NCI-H82 treated with DMSO at 0.1 percent for 48 hours (cell line): ENCODE measurements around the gene OR2H1.

Experiments
- DNase-seq: peaks from one replicate; lab custom pipeline; 2025; ENCODE audit not compliant: unreplicated experiment; lab: John Stamatoyannopoulos, UW

The OR2H1 gene

DNA sequence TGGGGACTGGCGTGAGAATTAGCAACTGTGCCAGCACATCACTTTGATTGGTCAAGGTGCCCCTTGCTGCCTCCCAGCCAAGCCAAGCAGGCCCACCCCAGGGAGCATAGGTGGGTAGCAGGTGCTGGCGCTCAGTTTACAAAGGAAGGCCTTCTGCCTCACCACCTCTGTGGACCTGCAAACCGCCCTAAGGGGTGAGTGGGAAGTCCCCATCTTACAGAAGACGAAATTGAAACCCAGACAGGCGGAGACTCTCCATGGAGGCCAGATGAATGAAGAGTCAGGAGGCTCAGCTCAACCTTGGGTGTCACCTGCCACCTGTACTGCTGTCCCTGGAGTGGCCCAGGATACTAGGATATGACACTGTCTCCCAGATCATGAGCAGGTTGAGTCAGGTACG lies 52.3 kb downstream of the OR2H1 start:
- no peak for DNase-seq

DNA sequence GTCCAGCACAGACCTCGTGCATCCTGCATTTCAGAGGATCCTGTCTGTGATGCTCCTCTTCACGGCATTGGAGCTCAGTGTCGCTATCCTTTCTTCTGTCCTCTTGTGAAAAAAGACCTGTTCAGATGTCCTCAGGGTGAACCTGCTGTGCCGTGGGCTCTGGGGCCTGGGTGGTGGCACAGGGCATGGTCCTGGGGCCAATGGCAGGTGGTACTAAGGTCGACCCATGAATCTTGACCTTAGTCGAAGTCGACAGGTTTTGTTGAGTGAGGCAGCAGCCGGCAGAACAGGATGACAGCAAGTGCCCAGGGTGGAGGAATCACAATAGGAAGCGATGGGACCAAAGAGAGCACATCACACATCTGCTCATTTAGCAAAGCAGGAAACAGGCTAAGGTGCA lies 52.8 kb downstream of the OR2H1 start:
- no peak for DNase-seq

DNA sequence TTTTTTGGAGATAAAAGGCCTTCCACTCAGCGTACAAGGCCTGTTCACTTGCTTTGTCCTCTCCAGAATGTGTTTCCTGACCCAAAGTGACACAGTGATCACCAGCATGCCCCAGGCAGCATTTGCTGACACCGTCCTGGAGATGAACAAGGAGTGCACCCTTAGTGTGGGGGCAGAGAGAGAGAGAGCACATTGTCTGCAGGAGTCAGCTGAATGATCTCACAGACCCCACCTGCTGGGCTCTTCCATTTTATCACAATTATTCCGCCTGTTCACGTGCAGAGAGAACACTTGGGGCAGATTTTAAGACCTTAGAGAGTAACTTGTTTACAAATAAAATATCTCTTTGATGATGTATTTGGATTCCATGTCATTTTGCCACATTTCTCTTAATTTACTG lies 53.2 kb downstream of the OR2H1 start:
- DNase-seq, result no peak

DNA sequence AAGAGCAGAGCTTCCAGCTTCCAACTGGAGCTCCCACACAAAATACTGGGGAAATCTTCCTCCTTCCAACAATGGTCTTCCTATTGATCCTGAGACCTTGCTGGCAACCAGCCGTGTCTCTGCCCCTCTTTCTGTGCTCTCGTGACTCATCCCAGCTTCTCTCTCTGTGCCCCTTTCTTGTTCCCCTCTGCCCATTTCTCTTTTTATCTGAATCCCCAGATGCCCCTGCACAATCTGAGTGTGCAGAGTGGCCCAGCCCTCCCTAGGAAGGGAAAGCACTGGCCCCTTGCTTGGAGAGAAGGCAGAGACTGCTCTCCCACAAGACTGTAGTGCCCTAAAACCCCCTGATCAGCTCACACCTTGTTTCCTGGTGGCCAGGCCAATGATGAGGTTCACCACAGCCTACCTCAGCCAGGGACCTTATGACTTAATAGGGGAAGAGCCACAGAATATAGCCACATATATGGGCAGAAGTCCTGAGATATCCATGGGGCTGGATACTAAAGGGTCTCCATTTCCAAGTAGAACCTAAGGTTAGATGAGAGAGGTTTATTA lies 53.9 kb downstream of the OR2H1 start:
- DNase-seq, result no peak
